ENCODE results near the gene GPLD1. TPM values are rescaled to one million over a fixed set of nuclear protein-coding genes. Genes with fewer than 3 reads are reported as not detected.

Gene GPLD1
- total RNA-seq, 1 donor from 2014 or later, result 0.59 TPM

DNA sequence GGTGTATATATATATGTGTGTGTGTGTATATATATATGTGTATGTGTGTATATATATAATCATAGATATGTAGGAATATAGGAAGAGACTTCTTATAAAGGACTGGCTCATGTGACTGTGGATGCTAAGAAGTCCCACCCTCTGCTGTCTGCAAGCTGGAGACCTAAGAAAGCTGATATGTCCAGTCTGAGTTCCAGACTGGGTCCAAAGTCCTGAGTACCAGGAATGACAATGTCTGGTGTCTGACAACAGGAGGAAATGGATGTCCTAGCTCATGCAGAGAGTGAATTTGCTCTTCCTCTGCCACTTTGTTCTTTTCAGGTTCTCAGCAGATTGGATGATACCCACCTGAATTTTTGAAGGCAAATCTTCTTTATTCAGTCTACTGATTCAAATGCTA is 12.5 kb upstream of the GPLD1 start:
- intact Hi-C loops (cut with micrococcal nuclease), result no loop called here

DNA sequence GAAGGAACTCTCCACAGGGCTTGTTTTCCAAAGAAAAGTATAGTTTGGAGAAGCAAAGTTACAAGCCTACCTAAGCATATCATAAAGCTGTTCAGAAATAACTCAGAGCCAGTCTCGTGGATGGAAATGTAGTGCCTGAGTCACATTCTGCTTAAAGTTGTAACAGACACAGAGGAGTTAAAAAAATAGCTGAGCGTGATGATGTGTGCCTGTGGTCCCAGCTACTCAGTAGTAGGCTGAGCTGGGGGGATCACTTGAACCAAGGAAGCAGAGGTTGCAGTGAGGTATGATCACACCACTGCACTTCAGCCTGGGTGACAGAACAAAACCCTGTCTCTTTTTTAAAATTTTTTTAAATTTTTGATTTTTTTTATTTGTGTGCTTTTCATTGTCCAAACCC is 12.0 kb upstream of the GPLD1 start:
- intact Hi-C loops (cut with micrococcal nuclease), result no loop called here

DNA sequence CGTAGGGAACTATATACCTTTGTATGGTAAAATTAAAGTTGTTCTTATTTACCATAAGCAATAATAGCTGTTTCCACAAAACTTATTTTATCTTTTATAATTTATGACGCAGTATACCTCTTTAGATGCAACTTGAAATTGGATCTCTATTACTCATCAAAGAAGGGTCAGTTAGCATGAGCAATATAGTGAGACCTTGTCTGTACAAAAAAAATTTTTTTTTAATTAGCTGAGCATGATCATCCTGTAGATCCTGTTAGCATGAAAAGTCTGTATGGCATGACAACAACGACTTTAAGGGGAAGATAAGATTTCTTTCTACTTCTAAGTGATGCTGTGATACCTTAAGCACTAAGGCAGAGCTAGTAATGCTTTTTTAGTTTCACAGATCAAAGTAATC is 11.3 kb upstream of the GPLD1 start:
- intact Hi-C loops (cut with micrococcal nuclease), result no loop called here

DNA sequence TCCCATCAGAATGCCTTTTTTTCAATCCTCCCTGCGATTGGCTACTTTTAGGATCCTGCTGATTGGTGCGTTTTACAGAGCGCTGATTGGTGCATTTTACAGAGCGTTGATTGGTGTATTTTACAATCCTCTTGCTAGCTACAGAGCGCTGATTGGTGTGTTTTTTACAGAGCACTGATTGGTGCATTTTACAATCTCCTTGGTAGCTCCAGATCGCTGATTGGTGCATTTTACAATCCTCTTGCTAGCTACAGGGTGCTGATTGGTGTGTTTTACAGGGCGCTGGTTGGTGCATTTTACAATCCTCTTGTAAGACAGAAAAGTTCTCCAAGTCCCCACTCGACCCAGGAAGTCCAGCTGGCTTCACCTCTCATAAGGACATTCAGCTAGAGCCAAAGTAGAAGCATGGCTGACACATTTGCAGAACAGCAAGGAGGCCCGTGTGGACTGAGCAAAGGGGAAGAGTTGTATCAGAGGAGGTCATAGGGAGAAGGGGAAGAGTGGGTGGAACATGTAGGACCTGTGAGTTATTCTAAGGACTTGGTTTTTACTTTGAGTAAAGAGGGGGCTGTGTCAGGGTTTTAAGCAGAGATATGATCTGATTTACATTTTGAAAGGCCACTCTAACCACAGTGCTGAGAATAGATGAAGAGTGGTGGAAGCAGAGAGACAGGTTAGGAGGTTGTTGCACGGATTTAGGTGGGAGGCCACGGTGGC is 8.0 kb upstream of the GPLD1 start:
- intact Hi-C loops (cut with micrococcal nuclease), result loop anchor here (5.0 to 10.0 kb wide), 2 partner anchors 170 to 1497 kb away; partner anchors contain the start of genes ACOT13 and TDP2

DNA sequence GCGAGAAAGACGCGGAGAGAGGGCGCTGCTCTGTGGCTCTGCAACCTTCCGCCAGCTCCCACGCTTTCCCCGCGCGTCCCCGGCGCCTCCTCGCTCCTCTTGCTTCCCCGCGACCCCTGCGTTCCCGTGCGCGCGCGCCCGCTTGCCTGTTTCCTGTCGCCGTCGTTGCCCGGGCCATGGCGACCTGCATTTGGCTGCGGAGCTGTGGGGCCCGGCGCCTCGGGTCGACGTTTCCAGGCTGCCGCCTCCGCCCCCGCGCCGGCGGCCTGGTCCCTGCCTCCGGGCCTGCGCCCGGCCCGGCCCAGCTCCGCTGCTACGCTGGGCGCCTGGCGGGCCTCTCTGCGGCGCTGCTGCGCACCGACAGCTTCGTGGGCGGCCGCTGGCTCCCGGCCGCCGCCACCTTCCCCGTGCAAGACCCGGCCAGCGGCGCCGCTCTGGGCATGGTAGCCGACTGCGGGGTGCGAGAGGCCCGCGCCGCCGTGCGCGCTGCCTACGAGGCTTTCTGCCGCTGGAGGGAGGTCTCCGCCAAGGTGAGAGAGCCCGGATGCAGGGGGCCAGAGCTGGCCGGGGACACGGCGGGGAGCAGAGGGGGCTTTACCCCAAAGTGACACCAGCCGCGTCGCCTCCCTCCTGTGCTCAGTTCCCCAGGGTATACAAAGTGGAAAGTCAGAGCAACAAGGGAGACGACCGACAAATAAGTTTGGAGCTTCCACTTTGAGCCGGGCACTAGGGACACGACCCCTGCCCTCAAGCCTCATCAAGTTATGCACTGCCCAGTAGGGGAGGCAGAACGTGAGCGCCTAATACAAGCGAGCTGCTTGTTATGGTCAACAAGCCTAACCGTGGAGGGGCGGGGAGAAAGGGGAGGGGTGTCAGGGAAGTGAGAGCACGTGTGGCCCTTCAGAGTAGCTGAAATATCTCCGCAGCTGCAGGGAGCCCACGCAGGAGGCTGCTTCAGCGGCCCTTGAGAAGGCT is 5.7 kb upstream of the GPLD1 start, which contains the start of gene ALDH5A1:
ALDH5A1 (plus strand) TSS at position 149 of the 975 bp plus-strand sequence; CDS start at position 177, 28 bp downstream.
- intact Hi-C loops (cut with micrococcal nuclease), result loop anchor here (1.0 to 10.0 kb wide), 5 partner anchors 22 to 1500 kb away; partner anchors contain the start of genes ACOT13 and TDP2

GRCh38 chr6:24493945-24494820 is 4.8 kb upstream of the GPLD1 start:
- intact Hi-C loops (cut with micrococcal nuclease), result loop anchor here (1.0 to 10.0 kb wide), 2 partner anchors 63 to 1501 kb away; no protein-coding TSS in a partner anchor

DNA sequence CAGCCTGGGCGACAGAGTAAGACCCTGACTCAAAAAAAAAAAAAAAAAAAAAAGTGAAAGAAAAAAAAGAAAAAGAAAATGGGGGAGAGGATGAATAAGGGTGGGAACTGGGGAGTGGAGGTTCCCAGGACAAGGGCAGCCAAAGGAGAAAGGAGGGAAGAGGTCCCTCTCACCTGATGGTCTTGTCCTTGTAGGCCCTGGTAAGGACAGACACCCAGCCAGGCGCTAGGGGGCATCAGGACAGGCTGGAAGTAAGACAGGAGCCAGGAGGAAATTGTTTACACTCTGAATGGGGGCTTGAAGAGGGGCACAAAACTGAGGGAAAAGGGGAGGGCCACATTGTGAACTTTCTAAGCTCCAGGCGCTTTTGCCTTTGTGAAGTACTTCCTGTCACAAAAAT is 3.1 kb upstream of the GPLD1 start:
- intact Hi-C loops (cut with micrococcal nuclease), result loop anchor here (10.0 kb wide), 1 partner anchor 1502 kb away; no protein-coding TSS in a partner anchor

- intact Hi-C loops (cut with micrococcal nuclease), result loop anchor here (10.0 kb wide), 1 partner anchor 1504 kb away; no protein-coding TSS in a partner anchor
Observed at GRCh38 chr6:24490948-24491347, 1.6 kb upstream of the GPLD1 start.

GRCh38 chr6:24489881-24490280 is 503 bp upstream of the GPLD1 start:
- intact Hi-C loops (cut with micrococcal nuclease), result loop anchor here (10.0 kb wide), 1 partner anchor 1505 kb away; no protein-coding TSS in a partner anchor

- intact Hi-C loops (cut with micrococcal nuclease), result no loop called here
Observed at GRCh38 chr6:24486065-24486464, 3.3 kb downstream of the GPLD1 start.

DNA sequence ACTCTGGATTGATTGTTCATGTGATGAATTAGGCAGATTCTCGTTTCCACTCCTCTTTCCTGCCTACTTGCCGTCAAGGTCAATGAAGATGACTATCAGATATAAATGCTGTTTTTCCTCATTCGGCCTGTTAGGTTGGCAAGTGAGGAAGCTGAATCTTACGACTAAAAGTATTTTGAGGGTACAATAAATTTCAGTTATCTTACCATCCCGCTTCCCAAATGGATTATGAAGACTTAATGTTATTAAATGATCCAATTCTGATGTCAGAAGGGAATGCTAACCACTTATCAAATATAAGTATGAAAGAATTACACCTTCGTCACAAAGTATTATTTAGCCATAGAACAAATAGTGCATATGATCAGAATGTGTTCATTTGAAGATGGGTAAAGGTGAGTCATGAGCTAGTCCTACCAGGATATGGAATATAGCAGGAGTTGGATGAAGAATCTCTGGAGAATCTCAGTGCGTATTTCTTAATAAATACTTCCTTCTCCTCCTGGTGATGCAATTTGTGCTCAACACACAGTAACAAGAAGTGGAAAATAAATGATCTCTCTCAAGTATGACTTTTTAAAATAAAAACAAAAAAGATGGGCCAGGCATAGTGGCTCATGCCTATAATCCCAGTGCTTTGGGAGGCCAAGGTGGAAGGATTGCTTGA is 4.6 kb downstream of the GPLD1 start:
- intact Hi-C loops (cut with micrococcal nuclease), result no loop called here

DNA sequence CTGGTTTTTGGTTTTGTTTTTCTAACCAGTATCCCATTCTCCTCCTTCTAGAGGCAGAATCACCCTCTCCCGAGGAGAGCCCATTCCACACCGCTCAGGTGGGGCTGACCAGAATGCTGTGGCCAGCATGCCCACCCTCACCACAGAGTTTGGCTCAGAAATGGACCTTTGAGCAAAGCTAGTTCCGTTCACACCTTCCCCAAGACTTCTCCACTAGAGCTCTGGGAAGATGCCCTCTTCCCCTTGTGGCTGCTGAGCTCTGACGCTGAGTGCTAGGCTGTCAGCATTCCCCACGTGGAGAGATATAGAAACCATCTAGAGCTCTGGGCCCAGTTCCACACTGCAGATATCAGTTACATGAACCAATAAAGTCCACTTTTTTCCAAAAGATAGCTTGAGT is 7.9 kb downstream of the GPLD1 start:
- intact Hi-C loops (cut with micrococcal nuclease), result no loop called here

- intact Hi-C loops (cut with micrococcal nuclease), result no loop called here
Observed at GRCh38 chr6:24480705-24481104, 8.7 kb downstream of the GPLD1 start.

- intact Hi-C loops (cut with micrococcal nuclease), result no loop called here
Observed at GRCh38 chr6:24478903-24479302, 10.5 kb downstream of the GPLD1 start.

DNA sequence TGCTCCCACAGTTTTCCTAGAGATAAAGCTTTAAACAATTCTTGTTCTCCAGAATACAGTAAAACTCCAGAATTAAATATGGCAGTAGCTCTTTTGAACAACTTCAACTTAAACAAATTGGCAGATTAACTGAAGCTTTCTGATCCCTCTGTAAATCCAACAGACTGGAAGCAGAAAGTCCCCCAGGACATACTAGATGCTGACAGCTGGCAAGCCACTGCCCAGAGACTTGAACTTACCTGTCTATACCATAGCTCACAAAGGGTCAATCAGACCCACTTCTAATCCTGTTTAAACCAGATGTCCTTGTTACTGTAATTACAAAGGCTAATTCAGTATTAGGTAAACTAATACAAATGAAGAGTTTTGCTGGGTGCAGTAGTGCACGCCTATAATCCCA is 12.3 kb downstream of the GPLD1 start:
- intact Hi-C loops (cut with micrococcal nuclease), result no loop called here

GRCh38 chr6:24476631-24477030 is 12.7 kb downstream of the GPLD1 start:
- intact Hi-C loops (cut with micrococcal nuclease), result no loop called here

GRCh38 chr6:24472181-24472580 is 17.2 kb downstream of the GPLD1 start:
- intact Hi-C loops (cut with micrococcal nuclease), result no loop called here

GRCh38 chr6:24469811-24470210 is 19.6 kb downstream of the GPLD1 start:
- intact Hi-C loops (cut with micrococcal nuclease), result no loop called here

DNA sequence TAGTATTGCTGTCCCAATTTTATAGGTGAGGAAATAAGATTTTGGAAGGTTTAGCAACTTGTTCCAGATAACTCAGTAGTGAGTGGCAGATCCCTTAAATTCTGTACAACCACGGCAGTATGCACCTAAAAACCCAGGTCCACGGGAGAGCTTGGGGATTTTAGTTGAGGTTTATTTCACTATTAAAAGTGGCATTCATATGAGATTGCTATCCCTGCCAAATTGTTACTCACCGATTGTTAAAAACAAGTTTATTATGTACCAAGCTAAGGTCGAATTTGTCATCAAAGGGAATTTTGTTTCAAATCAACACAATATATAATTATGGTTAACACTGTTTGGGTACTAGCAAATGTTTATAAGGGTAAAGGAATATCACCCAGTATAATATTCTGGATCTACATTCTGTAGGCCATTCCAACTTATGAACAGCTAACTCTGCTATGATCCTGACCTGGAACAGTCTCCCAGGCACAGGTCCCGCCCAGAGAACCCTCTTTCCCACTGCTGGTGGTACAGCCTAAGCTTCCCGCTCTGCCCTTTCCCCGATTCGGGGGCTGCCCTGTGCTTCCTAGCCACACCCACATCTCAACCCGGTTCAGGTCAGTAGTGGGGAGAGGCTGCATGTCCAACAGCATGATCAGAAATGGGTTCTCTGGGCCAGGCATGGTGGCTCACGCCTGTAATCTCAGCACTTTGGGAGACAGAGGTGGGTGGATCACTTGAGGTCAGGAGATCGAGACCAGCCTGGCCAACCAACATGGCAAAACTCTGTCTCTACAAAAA is 24.9 kb downstream of the GPLD1 start:
- intact Hi-C loops (cut with micrococcal nuclease), result no loop called here
